Embryonic facial prominence (tissue), 1 donor: ENCODE results near the gene ZBTB20.

Experiments used
- DNase-seq: peaks from one replicate; pipeline ENCODE4 v3.0.0-alpha.2; 2016; ENCODE audit errors: extremely low spot score

The ZBTB20 gene

DNA sequence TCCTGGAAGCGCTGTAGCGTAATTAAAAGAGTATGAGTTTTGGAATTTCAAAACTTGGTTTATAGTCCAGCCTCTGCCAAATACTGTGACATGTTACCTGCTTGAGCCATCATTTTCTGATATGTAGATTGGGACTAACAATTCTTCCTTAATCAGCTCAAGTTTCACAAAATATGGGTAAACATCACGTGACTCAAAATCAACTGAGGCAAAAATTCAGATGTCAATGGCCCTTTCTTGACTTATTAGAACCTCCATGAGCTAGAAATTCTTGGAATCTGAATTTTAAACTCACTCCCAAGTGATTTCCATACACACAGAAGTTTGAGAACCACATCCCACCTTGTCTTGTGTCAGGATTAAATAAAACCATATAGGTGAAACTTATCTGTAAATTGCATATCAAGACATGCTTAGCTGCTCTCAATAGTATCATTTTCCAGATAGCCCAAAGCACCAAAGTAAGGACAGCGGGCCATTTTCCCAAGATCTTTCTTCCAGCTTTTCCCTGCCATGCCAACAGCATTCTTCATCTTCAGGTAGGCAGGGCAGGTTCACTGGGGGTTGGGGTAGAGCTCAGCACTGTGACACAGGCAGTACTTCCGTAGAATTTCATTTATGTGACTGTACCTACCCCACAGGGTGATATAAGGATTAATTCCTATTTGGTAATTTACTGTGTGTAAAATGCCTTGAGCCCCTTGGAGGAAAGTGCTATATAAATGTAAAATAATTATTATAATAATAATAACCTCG, 474.2 kb downstream of the ZBTB20 start:
- no peak for DNase-seq

DNA sequence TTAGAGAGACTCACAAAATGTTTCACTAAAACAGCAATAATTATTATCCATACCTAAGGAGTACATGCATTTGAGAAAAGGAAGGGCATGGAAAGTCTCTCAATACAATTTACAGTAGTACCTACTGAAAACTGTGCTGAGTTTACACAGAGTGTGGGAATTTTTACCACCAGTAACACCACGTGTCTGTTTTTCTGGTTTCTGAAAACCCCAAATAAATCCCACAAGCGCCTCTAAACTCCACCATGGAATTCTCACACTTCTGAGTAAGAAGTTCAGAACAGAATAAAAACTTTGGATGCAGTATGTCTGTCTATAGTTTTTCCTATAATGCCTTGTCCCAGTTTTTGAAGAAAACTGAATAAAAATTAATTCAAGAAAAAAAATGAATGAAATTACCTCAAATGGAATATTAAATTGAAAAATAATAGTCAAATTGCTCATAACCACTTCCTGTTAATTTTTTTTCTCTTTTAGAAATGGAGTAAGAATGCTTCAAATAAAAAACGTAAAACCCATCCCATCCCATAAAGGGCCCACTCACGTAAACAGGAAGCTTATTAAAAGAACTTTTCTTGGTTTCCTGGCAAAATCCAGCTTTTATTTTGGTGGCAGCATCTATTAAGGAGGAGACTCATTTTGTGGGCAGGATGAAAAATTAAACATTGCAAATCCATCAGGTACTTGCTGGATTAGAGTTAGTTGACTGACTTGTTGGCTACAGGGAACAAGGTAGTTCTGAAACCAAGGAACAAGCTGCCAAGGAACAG, 475.2 kb downstream of the ZBTB20 start:
- no peak for DNase-seq

DNA sequence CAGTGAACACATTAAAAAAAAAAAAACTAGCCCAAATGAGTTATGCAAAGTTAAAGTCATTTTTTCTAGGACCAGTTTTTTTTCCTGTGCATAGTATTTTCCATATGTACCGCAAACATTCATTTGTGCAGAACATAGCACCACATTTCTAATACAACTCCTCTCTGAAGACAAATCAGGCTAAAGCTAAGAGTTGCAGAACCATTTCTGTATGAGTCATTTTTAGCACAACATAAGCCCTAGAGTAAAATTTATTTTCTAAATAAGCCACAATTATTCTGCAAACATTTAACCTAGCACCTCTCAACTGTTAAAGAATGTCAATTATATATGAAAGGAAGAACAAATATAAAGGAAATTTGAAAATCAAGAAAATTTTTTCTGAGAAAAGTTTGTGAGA, 477.5 kb downstream of the ZBTB20 start:
- DNase-seq = no peak

- no peak for DNase-seq
These were observed 479.0 kb downstream of the ZBTB20 start for GRCh38 chr3:114668099-114668498.

GRCh38 chr3:114666623-114667022, 480.5 kb downstream of the ZBTB20 start:
- no peak for DNase-seq

DNA sequence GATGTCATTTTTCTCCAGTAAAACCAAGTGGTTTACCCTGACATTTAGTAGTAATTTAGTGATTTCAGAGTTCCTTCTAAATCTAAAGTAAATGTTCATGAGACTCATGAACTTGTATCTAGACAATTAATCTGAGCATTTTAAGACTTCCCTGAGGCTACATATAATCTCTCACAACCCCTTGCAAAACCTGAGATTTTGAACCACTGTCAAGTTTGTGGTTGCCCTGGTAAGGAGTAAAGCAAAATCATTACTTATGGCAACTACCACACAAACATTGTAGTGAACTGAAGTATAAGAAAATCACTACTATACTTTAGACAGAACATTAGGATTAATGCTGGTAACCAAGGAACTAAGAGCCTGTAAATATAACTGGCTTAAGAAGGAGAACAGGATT, 483.1 kb downstream of the ZBTB20 start:
- no peak for DNase-seq

DNA sequence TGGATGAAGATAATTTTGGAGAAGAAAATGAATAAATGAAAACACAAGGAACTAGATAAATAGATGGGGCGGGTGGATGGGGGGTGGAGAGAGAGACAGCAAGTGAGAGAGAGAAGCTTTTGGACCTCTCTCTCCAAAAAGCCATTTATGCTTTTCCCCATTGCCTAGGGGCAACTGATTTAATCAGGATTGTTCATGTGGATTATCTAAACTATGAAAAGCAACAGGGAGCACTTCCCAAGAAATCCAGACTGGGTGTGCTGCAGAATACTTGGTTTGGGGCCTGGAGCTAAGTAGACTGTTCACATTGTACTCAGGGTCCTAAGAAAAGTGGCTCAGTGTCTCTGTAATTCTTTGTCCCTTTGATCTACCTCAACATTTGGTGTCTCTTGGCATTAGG, 486.3 kb downstream of the ZBTB20 start:
- DNase-seq = no peak

- DNase-seq = no peak
These were observed 487.0 kb downstream of the ZBTB20 start for GRCh38 chr3:114660124-114660523.

GRCh38 chr3:114659109-114660061, 487.7 kb downstream of the ZBTB20 start:
- DNase-seq = no peak

DNA sequence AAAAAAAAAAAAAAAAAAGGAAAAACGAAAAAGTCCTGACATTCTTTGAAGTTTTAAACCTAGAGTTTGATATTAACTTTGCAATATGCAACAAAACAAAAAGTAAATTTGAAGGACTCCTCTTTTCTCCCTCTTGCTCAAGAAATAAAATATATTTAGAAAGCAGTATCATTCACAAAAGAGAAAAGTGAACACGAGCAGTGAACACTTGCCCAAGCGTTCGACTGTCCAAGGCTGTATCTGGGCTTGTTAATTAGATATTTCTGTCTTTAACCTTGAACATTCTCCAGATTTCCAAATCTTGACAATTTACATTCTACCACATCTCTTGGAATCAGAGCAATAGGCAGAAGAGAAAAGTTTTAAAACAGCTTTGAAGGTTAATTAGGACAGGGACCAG, 495.5 kb downstream of the ZBTB20 start:
- DNase-seq = no peak

GRCh38 chr3:114650808-114651207, 496.3 kb downstream of the ZBTB20 start:
- DNase-seq = no peak

DNA sequence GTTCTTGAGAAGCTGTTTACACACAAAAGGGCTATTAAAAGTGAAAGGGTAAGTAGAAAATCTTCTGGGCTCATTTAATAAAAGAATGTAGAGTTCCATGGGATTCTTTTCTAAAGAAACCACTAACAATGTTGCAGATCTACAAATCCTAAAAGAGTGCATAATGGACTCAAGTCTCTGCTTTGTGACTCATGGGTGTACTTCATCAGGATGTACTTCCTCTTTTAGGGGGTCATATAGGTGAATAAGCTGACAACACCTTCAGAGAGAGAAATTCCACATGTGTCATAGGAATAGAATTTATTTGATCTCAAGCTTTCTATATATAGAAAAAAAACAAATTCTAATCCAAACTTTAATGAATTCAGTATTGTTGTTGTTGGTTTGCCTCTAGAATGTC, 497.8 kb downstream of the ZBTB20 start:
- no peak for DNase-seq

GRCh38 chr3:114646526-114646925, 500.6 kb downstream of the ZBTB20 start:
- DNase-seq = no peak

DNA sequence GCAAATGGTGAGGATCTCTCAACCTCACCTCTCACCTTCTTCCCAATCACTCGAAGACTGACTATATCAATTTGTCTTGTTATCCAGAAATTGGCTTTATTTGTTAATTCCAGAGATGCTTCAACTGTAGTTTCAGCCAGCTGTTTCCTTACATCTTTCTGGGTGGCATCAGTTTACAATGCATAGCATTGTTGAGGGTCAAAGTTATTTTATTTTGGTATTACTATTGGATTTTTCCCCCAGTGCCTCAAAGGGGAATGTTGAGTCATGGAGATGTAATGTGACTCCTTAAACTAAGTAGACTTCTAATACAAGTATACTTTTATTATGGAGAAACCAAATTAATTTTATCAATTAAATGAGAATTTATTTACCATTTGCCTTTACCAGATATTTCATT, 501.7 kb downstream of the ZBTB20 start:
- DNase-seq = no peak

DNA sequence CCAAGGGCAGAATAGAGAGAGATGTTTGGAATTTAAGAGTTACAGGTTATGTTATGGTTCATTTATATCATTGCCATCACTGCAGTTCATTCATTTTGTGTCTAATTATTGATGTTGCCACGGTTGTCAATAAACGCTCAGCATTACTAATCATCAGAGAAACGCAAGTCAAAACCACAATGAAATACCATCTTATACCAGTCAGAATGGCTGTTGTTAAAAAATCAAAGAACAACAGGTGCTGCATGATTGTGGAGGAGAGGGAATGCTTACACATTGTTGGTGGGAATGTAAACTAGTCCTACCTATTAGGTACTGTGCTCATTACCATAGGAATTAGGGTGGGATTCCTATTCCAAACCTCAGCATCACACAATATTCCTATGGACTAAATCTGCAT, 502.7 kb downstream of the ZBTB20 start:
- no peak for DNase-seq

GRCh38 chr3:114642951-114643741, 503.9 kb downstream of the ZBTB20 start:
- DNase-seq = no peak

DNA sequence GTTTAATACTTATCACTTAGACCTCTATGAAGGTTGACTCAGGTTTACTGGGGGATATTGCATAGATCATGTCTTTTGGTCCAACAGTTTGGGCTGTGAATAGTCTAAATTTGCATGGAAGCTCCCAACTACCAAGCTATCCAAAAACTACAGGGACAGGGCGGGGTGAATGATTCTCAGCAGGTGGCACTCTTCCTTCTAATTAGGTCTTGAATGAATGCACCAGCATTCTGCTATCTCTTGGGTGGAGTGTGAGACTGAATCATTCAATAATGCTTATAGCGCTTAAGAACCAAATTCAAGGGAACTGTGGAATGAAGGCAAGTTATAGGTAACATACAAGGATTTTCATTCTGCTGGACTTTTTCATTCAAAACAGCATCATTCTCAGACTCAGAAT, 507.0 kb downstream of the ZBTB20 start:
- no peak for DNase-seq

GRCh38 chr3:114639171-114639570, 507.9 kb downstream of the ZBTB20 start:
- no peak for DNase-seq

GRCh38 chr3:114635878-114636277, 511.2 kb downstream of the ZBTB20 start:
- DNase-seq = no peak

GRCh38 chr3:114634635-114635034, 512.5 kb downstream of the ZBTB20 start:
- DNase-seq = no peak

DNA sequence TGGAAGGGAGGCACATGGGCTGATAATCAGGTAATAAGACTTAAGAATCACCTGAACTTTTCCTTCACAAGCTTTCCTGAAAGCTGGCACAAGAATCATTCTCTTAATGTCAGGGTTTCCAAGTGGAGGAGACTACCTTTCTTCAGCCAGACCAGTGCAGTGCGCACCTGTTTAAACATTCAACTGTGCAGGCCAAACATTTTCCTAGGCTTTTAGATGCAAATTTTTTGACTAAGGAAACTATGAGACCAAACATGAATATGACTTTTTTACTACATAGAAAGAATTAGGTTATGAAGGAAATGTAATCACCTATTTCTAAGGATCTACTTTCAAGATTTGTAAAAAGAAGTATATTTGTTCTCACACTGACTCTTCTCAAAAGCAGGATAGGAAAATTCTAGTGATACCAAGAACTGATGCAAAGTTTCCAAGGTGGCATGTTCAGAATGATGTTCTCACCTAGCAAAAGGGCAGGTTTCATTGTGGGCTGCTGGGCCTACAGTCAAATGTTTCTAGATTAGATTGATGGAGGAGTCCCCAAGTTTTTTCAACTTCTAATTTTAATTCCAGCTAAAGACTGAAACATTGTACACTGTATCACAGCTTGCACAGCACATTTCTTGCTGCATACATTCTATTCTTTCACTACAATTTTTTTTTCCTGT, 514.2 kb downstream of the ZBTB20 start:
- no peak for DNase-seq
